ENCODE data around the gene OST4. TPM values are rescaled to one million over a fixed set of nuclear protein-coding genes. Genes with fewer than 3 reads are reported as not detected.

OST4 gene
- total RNA-seq, 1 experiment from 2014 or later, result 258 TPM

DNA sequence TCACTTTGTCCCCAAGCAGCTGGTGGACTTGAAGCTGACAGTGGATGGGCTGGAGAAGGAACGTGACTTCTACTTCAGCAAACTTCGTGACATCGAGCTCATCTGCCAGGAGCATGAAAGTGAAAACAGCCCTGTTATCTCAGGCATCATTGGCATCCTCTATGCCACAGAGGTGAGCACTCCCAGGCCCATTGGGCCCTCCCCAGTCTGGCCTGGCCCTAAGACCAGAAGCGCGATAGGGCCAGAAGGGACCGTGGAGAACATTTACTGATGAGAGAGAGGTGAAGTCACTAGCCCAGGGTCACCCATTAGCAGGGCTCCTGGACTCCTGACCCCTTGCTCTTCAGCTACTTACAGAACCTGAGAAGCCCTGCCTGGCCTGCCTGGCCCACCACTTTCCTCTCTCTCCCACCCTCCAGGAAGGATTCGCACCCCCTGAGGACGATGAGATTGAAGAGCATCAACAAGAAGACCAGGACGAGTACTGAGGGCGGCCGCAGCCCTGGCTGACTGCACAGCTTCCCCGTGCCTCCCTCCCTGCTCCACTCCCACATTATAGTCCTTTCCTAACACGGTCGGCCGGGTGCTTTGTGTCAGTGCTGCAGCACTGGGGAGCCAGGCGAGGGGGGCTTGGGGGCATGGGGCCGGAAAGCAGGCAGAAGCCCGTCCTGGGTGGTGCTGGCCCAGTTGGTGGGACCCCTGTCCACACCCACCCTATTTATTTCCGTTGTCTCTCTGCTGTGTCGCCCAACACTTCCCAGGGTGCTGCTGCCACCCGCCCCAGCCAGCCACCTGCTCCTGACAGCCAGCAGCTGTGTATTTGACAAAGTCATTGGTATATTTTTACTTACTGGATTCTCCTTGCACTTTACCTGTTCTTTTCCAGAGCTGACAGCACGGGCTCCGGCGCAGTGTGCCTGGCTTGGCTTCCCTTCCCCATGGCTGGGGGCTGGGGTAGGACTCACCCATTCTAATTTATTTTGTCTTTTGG is 45.3 kb downstream of the OST4 start:
- TSS peak; percentile 34 for BruUV-seq (replicated peaks)
- Histone ChIP-seq H3K9me2 (replicated peaks; ENCODE audit: low read length) (no peaks in the 10 kb centered on the region), H4K20me1 (ENCODE audit: low read length) (no peaks in the 10 kb centered on the region)

DNA sequence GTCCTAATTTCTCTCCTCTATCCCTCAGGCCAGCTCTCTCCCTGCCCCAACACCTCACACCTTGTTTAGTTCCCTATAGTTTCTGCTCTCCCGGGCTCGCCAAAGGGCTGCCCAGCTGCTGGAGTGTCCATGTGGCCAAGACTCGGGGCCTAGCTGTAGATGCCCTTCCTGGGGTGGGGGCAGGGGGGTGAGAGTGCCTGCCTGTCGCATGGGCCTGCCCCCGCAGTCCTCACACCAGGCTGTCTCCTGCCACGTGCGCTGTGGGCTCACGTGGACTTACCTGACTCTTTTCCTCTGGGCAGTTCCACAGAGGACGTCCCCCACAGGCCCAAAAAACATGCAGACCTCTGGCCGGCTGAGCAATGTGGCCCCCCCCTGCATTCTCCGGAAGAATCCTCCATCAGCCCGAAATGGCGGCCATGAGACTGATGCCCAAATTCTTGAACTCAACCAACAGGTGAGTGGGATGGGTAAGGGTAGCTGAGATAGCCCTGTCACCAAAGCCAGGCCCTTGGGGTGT is 46.1 kb downstream of the OST4 start:
- Histone ChIP-seq H2AFZ (ENCODE audit: low read length) (no peak overlapping the region), H3K9ac (ENCODE audit: low read length) (no peak overlapping the region), H3F3A (ENCODE audit: low read length, unreplicated experiment) (peaks cover 6% of the 10 kb centered on the region), H4K20me1 (ENCODE audit: low read length) (no peaks in the 10 kb centered on the region), H3K27me3 (ENCODE audit: low read length) (no peaks in the 10 kb centered on the region), H3K9me3 (ENCODE audit: low read length) (no peaks in the 10 kb centered on the region), H3K36me3 (ENCODE audit: low read depth, low read length) (peaks cover 5% of the 10 kb centered on the region; the same call in 1 of the 2 replicates), H3K4me1 (ENCODE audit: insufficient read depth, low read length) (peaks cover 22% of the 10 kb centered on the region), H3K27ac (ENCODE audit: low read length) (no peak overlapping the region), H3K79me2 (ENCODE audit: low read length) (no peaks in the 10 kb centered on the region), H3K4me2 (ENCODE audit: low read length) (no peak overlapping the region), H3K4me3 (ENCODE audit: low read length) (no peak overlapping the region), H3K9me2 (replicated peaks; ENCODE audit: low read length) (no peaks in the 10 kb centered on the region)
- ATAC-seq, result no peak
- TF ChIP-seq EZH2phosphoT487 (IDR thresholded peaks at IDR 0.05; ENCODE audit: borderline replicate concordance, low read length) (no peak), EZH2 (IDR thresholded peaks at IDR 0.05; ENCODE audit: low read length, unreplicated experiment) (no peak)
- TF ChIP-seq, protein P1, sequence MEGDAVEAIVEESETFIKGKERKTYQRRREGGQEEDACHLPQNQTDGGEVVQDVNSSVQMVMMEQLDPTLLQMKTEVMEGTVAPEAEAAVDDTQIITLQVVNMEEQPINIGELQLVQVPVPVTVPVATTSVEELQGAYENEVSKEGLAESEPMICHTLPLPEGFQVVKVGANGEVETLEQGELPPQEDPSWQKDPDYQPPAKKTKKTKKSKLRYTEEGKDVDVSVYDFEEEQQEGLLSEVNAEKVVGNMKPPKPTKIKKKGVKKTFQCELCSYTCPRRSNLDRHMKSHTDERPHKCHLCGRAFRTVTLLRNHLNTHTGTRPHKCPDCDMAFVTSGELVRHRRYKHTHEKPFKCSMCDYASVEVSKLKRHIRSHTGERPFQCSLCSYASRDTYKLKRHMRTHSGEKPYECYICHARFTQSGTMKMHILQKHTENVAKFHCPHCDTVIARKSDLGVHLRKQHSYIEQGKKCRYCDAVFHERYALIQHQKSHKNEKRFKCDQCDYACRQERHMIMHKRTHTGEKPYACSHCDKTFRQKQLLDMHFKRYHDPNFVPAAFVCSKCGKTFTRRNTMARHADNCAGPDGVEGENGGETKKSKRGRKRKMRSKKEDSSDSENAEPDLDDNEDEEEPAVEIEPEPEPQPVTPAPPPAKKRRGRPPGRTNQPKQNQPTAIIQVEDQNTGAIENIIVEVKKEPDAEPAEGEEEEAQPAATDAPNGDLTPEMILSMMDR (conservative IDR thresholded peaks at IDR 0.05; ENCODE audit: low read depth, low read length), result no peak
- no TSS peak for BruUV-seq (replicated peaks)
- intact Hi-C loops (cut with micrococcal nuclease), result no loop called here
- ChIA-PET POLR2A (ENCODE audit: unreplicated experiment) (no interaction called here), CTCF (no interaction called here)
- no peak for DNase-seq

More for the DNA sequence above, 45.3 kb downstream of the OST4 start:
- H3K79me2 ChIP-seq (ENCODE audit: low read length), result no peaks in the 10 kb centered on the region
- no peak overlapping the region for H3K27ac ChIP-seq (ENCODE audit: low read length)
- POLR2A ChIA-PET (ENCODE audit: unreplicated experiment), result no interaction called here
- no peak overlapping the region for H3K9ac ChIP-seq (ENCODE audit: low read length)
- H3K36me3 ChIP-seq (ENCODE audit: low read depth, low read length), result peaks cover 5% of the 10 kb centered on the region; the same call in 1 of the 2 replicates
- H3K4me2 ChIP-seq (ENCODE audit: low read length), result no peak overlapping the region
- no peaks in the 10 kb centered on the region for H3K27me3 ChIP-seq (ENCODE audit: low read length)
- intact Hi-C loops (cut with micrococcal nuclease), result no loop called here
- DNase-seq (no peak), ATAC-seq (no peak)
- H3F3A ChIP-seq (ENCODE audit: low read length, unreplicated experiment), result peaks cover under 1% of the 10 kb centered on the region
- H3K9me3 ChIP-seq (ENCODE audit: low read length), result no peaks in the 10 kb centered on the region
- peaks cover 14% of the 10 kb centered on the region for H3K4me1 ChIP-seq (ENCODE audit: insufficient read depth, low read length)
- no peak for TF ChIP-seq EZH2phosphoT487 (IDR thresholded peaks at IDR 0.05; ENCODE audit: borderline replicate concordance, low read length)
- TF ChIP-seq, protein P1 (conservative IDR thresholded peaks at IDR 0.05; ENCODE audit: low read depth, low read length), result no peak
- TF ChIP-seq EZH2 (IDR thresholded peaks at IDR 0.05; ENCODE audit: low read length, unreplicated experiment), result no peak
- CTCF ChIA-PET, result no interaction called here
- H3K4me3 ChIP-seq (ENCODE audit: low read length), result no peak overlapping the region
- H2AFZ ChIP-seq (ENCODE audit: low read length), result no peak overlapping the region

DNA sequence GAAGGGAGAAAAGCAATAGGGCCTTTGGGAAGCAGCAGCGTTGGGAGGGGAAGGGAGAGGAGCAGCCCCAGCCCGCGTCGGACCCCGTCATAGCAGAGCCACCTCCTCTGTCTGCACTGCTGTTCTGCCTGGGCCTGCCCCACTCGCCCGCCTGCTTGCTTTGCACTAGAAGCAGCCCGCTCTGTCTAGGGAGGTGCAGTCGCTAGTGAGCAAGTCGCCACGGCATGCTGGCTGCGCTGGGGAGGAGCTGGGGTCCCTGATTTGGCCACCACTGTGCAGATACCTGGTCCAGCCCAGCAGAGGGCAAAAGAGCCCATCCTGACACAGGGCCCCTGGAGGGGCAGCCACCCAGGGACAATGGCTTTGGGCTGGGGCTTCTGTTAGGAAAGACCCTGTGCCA is 46.6 kb downstream of the OST4 start:
- Histone ChIP-seq H3K36me3 (ENCODE audit: low read depth, low read length) (peaks cover 5% of the 10 kb centered on the region; the same call in 1 of the 2 replicates), H3K4me3 (ENCODE audit: low read length) (no peak overlapping the region), H3F3A (ENCODE audit: low read length, unreplicated experiment) (peaks cover 6% of the 10 kb centered on the region), H2AFZ (ENCODE audit: low read length) (no peak overlapping the region), H3K4me2 (ENCODE audit: low read length) (no peak overlapping the region), H3K79me2 (ENCODE audit: low read length) (no peaks in the 10 kb centered on the region), H4K20me1 (ENCODE audit: low read length) (no peaks in the 10 kb centered on the region), H3K9me3 (ENCODE audit: low read length) (no peaks in the 10 kb centered on the region), H3K9ac (ENCODE audit: low read length) (no peak overlapping the region), H3K9me2 (replicated peaks; ENCODE audit: low read length) (no peaks in the 10 kb centered on the region), H3K4me1 (ENCODE audit: insufficient read depth, low read length) (peaks cover 27% of the 10 kb centered on the region), H3K27ac (ENCODE audit: low read length) (no peak overlapping the region), H3K27me3 (ENCODE audit: low read length) (no peaks in the 10 kb centered on the region)
- DNase-seq, result no peak
- BruUV-seq (replicated peaks), result no TSS peak
- intact Hi-C loops (cut with micrococcal nuclease), result no loop called here
- ChIA-PET CTCF (no interaction called here), POLR2A (ENCODE audit: unreplicated experiment) (no interaction called here)
- ATAC-seq, result no peak
- TF ChIP-seq EZH2phosphoT487 (IDR thresholded peaks at IDR 0.05; ENCODE audit: borderline replicate concordance, low read length) (no peak), EZH2 (IDR thresholded peaks at IDR 0.05; ENCODE audit: low read length, unreplicated experiment) (no peak)
- TF ChIP-seq, protein P1 (conservative IDR thresholded peaks at IDR 0.05; ENCODE audit: low read depth, low read length), result no peak

Data from PC-3 (cell line).